Fibroblast of peridontal ligament (primary cell): ENCODE results near the gene OR5AU1.
"Not testable (repeated sequence)": the region's sequence is repeated elsewhere in the genome, so short reads cannot be mapped to it uniquely, and the experiment has no call there.

Source experiments
- DNase-seq: peaks from one replicate; pipeline ENCODE4 v3.0.0-alpha.2; 2010; ENCODE audit errors: extremely low read depth

Gene OR5AU1

GRCh38 chr14:21171128-21171527 lies 15.3 kb upstream of the OR5AU1 start:
- no peak for DNase-seq

- no peak for DNase-seq
These were observed 13.7 kb upstream of the OR5AU1 start for GRCh38 chr14:21169573-21169972.

DNA sequence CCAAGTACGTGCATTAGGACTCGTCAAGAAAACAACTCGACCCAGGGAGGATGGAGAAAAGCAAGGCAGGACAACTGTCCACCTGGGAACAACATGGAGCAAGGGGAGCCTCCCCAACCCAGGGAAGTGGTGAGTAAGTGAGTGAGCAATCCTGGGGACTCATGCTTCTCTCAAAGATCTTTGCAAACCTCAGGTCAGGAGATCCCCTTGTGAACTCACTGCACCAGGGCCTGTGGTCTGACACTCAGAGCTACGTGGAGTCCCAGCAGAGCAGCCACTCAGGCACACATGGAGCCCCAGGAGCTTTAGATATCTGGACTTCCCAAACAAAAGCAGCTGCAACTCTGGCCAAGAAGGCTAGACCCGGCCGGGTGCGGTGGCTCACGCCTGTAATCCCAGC lies 12.2 kb upstream of the OR5AU1 start:
- no peak for DNase-seq

DNA sequence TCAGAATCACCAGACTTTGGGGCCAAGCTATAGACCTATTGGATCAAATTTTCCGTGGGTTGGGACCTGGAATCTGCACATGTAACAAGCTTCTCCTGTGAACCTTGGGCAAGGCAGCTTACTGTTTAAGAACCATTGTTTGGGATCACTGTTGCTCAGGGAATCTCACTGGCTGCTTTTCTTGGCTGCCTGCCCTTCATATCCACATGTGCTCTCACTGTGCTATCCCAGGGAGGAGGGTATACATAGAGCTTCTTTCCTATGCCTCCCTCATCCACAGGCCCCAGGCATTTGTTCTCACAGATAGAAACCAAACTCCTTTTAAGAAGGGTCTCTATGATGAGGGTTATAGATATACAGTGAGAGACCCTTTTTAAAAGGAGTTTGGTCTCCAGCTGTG lies 9.8 kb upstream of the OR5AU1 start:
- DNase-seq, result not testable (repeated sequence)

- not testable (repeated sequence) for DNase-seq
These were observed 9.2 kb upstream of the OR5AU1 start for GRCh38 chr14:21165002-21165605.

DNA sequence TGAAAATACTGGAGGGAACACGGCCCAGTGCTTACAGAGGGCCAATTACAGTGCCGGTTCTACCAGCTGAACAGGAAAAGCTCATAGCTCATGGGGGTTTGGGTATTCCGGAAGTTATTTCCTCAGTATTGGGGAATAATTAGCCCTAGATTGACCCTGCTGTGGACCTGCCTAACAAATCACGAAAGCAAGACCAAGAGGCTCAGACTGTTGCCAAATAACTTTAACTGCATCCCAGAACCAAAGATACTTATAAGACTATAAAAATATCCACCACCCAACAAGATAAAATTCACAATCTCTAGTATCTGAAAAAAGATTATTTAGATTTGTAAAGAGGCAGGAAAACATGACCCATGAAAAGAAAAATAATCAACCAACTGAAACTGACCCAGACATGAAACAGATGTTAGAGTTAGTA lies 8.0 kb upstream of the OR5AU1 start:
- no peak for DNase-seq

GRCh38 chr14:21162081-21162480 lies 6.2 kb upstream of the OR5AU1 start:
- no peak for DNase-seq

- DNase-seq, result no peak
These were observed 4.3 kb upstream of the OR5AU1 start for GRCh38 chr14:21160061-21160610.

DNA sequence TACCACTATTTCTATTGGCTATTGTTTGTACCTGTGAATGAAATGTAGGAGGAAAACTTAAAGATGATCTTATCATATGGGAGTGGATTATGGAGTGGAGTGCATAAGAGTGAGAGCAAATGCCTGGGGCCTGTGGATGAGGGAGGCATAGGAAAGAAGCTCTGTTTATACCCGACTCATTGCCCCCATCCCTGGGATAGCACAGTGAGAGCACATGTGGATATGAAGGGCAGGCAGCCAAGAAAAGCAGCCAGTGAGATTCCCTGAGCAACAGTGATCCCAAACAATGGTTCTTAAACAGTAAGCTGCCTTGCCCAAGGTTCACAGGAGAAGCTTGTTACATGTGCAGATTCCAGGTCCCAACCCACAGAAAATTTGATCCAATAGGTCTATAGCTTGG lies 2.3 kb upstream of the OR5AU1 start:
- not testable (repeated sequence) for DNase-seq

GRCh38 chr14:21149641-21150367 lies 6.1 kb downstream of the OR5AU1 start:
- DNase-seq, result no peak

DNA sequence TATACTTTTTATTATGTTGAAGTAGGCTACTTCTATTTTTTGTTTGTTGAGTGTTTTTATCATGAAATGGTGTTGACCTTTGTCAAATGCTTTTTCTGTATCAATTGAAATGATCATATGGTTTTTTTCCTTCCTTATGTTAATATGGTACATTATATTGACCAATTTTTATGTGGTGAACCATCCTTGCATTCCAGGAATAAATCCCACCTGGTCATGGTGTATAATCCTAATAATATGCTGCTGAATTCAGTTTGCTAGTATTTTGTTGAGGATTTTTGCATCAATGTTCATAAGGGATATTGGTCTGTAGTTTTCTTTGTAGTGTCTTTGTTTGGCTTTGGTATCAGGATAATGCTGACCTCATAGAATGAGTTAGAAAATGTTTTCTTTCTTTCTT lies 10.4 kb downstream of the OR5AU1 start:
- DNase-seq, result no peak

- DNase-seq, result no peak
These were observed 13.5 kb downstream of the OR5AU1 start for GRCh38 chr14:21142357-21142756.

- DNase-seq, result peak; percentile 18
These were observed 19.8 kb downstream of the OR5AU1 start for GRCh38 chr14:21136024-21136423.

- no peak for DNase-seq
These were observed 22.0 kb downstream of the OR5AU1 start for GRCh38 chr14:21133901-21134300.

GRCh38 chr14:21123429-21123828 lies 32.4 kb downstream of the OR5AU1 start:
- DNase-seq, result no peak

GRCh38 chr14:21121122-21121521 lies 34.7 kb downstream of the OR5AU1 start:
- no peak for DNase-seq

- no peak for DNase-seq
These were observed 35.2 kb downstream of the OR5AU1 start for GRCh38 chr14:21120686-21121085.

DNA sequence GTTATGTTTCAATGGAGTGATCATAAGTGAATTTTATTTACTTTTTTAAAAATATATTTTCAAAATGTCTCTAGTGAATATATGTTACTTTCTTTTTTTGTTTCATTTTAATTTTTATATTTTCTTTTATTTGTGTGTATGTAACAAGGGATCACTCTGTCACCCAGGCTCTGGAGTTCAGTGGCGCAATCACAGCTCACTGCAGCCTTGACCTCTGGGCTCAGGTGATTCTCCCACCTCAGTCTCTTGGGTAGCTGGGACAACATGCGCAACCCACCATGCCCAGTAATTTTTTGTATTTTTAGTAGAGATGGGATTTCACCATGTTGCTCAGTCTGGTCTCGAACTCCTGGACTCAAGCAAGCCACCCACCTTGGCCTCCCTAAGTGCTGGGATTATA lies 36.9 kb downstream of the OR5AU1 start:
- DNase-seq, result no peak

DNA sequence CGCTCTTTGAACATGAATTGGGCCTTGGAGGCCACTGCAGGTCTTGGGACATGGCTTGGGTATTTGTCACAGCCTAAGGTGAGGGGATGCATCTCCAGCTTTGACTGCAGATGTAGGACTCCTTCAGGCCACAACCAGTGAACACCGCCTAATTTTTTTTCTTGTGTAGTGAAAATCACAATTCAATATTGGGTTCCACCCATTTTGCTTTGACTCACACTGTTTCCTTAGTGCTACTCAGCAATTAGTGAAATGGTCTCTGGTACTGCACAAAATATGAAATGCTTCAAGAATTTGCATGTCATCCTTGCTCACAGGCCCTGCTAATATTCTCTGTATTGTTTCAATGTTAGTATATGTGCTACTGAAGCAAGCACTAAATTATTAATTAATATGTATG lies 42.5 kb downstream of the OR5AU1 start:
- no peak for DNase-seq

GRCh38 chr14:21112255-21112654 lies 43.6 kb downstream of the OR5AU1 start:
- DNase-seq, result no peak

- no peak for DNase-seq
These were observed 46.3 kb downstream of the OR5AU1 start for GRCh38 chr14:21109377-21110138.

DNA sequence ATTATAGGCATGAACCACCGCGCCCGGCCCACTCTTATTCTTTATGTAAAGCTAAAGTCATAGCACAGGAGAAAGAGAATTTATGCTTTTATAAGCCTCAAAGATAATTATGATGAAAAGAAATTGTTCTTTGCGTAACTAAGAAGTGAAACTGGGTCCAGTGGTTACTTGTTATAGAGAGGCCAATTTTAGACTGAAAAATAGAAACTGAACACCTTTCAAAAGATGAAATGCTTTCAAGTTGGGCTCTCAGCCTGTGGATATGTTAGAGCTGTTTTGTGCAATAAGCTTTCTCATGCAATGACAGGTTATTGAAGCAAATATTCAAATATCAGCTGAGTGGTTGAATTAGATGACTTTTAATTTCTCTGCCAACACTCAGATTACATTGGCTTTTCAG lies 47.1 kb downstream of the OR5AU1 start:
- no peak for DNase-seq
